BJ (cell line): ENCODE measurements around the gene KLHL30. TPM values are rescaled to one million over a fixed set of nuclear protein-coding genes. Genes with fewer than 3 reads are reported as not detected.

Experiments used
- CTCF ChIA-PET: fragments of 350-600 bp; formaldehyde crosslinking; extraction: SDS; loops from one replicate; lab custom pipeline; 2021; ENCODE audit warnings: antibody characterized with exemption, inconsistent platforms; lab: Yijun Ruan, JAX
- POLR2A ChIA-PET: fragments of 300-600 bp; sonication (Branson Sonifier 250); formaldehyde crosslinking; extraction: SDS; loops from one replicate; lab custom pipeline; 2021; ENCODE audit warnings: antibody characterized with exemption; lab: Charles Lee
- DNase-seq: peaks from one replicate; pipeline ENCODE4 v3.0.0-alpha.2; 2011; ENCODE audit warnings: low read depth
- H3K27me3 ChIP-seq: 2 replicates; pipeline ENCODE4 v1.6.0; 2011; ENCODE audit warnings: low read length; ENCODE audit not compliant: control insufficient read depth, insufficient read depth
- H3K36me3 ChIP-seq: 2 replicates; pipeline ENCODE4 v1.5.1; 2011; ENCODE audit warnings: low read length; ENCODE audit not compliant: control insufficient read depth, insufficient read depth
- H3K4me3 ChIP-seq: 2 replicates; pipeline ENCODE4 v1.5.1; 2011; ENCODE audit warnings: low read depth, mild to moderate bottlenecking, control low read depth, low read length
- CTCF ChIP-seq: IDR thresholded peaks from 2 replicates; pipeline ENCODE4 v1.5.1; 2011; ENCODE audit warnings: low read depth, mild to moderate bottlenecking, control low read depth, inconsistent platforms, low read length, moderate library complexity; ENCODE audit not compliant: insufficient read depth
- polyA plus RNA-seq: library from polyadenylated mRNA; depleted of rRNA; stranded (reverse); fragments of >200 nt; gene quantifications from 2 replicates; pipeline ENCODE4 v1.2.3, GENCODE V29; 2011

Gene KLHL30
- polyA plus RNA-seq, 1 experiment = 0.58 TPM

GRCh38 chr2:238125127-238125885 is 13.2 kb upstream of the KLHL30 start:
- Histone ChIP-seq H3K27me3 (peaks cover 3% of the 10 kb centered on the region), H3K4me3 (no peak overlapping the region), H3K36me3 (no peaks in the 10 kb centered on the region)
- no peak for TF ChIP-seq CTCF
- POLR2A ChIA-PET = no interaction called here
- CTCF ChIA-PET = interaction anchor here (0.8 kb wide), 1 partner anchor 9 kb away, joined by 4 read pairs; no protein-coding TSS in a partner anchor
- no peak for DNase-seq

GRCh38 chr2:238126338-238126737 is 12.1 kb upstream of the KLHL30 start:
- Histone ChIP-seq H3K4me3 (no peak overlapping the region), H3K27me3 (no peaks in the 10 kb centered on the region), H3K36me3 (no peaks in the 10 kb centered on the region)
- TF ChIP-seq CTCF = no peak
- DNase-seq = no peak
- ChIA-PET POLR2A (no interaction called here), CTCF (no interaction called here)

- ChIA-PET CTCF (interaction anchor here (0.6 to 1.0 kb wide), 3 partner anchors 11 to 181 kb away, joined by 3 to 5 read pairs (median 4); partner anchors contain the start of gene KLHL30), POLR2A (no interaction called here)
- no peaks in the 10 kb centered on the region for H3K36me3 ChIP-seq
- no peak for DNase-seq
- no peaks in the 10 kb centered on the region for H3K27me3 ChIP-seq
- no peak overlapping the region for H3K4me3 ChIP-seq
- TF ChIP-seq CTCF = no peak
Observed at GRCh38 chr2:238126775-238127164, 11.7 kb upstream of the KLHL30 start.

- ChIA-PET POLR2A (no interaction called here), CTCF (interaction anchor here (0.6 to 1.0 kb wide), 3 partner anchors 11 to 182 kb away, joined by 3 to 5 read pairs (median 4); partner anchors contain the start of gene KLHL30)
Observed at GRCh38 chr2:238127165-238128060, 11.1 kb upstream of the KLHL30 start.

More at GRCh38 chr2:238127165-238128060, 11.1 kb upstream of the KLHL30 start:
- no peak for DNase-seq
- Histone ChIP-seq H3K4me3 (peak overlapping the region; percentile 20), H3K27me3 (no peaks in the 10 kb centered on the region), H3K36me3 (no peaks in the 10 kb centered on the region)
- TF ChIP-seq CTCF = peak; percentile 52
